ENCODE data around the gene PRKCH.

GRCh38 chr14:61567838-61568571 lies 246.6 kb downstream of the PRKCH start:
- TF ChIP-seq CTCF (IDR thresholded peaks at IDR 0.05) (no peak), POLR2A (IDR thresholded peaks at IDR 0.05) (no peak)

Data from esophagus squamous epithelium (tissue), 4 donors.